ENCODE results near the gene SH2D6.
"Not testable (repeated sequence)": the region's sequence is repeated elsewhere in the genome, so short reads cannot be mapped to it uniquely, and the experiment has no call there.

The SH2D6 gene

DNA sequence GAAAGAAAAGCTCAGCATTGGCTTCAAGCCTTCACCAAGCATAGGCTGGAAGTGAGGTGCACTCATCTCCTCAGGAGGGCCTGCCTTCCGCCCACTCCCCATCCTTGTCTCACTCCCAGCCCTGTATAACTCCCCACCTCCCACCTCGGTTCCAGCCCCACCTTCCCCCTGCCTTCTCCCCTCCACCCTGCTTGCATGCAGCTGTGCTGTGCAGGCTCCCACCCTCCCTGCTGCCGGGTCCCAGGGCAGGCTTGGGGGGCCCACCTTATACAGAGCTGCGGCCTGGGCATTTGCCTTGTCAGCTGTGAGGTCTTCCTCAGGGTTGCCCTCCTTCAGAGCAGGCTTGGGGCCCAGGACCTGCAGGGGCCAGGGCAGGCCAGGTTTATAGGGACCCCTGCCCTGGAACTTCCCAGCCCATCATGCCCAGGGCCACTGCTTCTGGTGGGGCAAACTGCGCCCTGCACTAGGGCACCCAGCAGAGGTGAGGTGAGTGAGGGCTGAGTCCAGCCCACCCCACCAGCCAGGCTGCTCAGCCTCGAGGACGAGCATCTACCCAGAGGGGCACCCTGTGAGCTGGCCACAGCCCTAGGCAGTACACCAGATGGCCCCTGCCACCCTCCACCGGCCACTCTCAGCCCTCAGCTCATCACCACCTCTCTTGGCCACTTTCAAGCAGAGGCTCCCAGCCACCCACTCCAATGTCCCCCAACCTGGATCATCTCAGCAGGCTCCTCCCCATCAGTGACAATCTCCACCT lies 19.9 kb upstream of the SH2D6 start:
- DNase-seq: no peak

DNA sequence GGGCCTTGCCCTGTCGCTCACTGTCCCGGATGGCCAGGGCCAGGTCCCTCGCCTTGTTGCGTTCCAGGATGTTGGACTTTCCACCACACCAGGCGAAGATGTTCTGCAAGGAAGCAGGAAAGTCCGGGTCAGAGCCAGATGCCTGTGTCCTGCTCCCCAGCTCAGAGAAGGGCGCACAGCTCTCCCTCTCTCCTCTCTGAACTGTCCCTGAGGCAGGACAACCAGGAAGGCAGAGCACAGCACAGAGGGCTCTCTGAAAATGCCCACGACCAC lies 19.4 kb upstream of the SH2D6 start:
- DNase-seq: no peak

DNA sequence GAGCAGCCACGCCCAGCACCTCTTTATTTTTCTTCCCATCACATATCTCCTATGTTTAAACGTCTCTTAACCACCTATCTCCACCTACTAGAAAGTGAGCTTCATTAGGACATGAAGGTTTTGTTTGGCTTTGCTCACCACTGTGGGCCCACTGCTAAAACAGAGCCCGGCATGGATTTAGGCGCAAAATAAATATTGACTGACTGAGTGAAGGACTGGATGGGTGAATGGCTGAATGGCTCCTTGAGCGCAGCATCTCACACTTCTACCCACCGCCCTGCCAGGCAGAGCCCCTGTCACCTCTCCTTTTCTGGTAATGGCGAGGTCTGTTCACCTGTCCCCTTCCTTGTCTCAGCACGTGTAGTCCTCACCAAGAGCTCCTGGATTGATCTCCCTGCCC lies 18.5 kb upstream of the SH2D6 start:
- no peak for DNase-seq

DNA sequence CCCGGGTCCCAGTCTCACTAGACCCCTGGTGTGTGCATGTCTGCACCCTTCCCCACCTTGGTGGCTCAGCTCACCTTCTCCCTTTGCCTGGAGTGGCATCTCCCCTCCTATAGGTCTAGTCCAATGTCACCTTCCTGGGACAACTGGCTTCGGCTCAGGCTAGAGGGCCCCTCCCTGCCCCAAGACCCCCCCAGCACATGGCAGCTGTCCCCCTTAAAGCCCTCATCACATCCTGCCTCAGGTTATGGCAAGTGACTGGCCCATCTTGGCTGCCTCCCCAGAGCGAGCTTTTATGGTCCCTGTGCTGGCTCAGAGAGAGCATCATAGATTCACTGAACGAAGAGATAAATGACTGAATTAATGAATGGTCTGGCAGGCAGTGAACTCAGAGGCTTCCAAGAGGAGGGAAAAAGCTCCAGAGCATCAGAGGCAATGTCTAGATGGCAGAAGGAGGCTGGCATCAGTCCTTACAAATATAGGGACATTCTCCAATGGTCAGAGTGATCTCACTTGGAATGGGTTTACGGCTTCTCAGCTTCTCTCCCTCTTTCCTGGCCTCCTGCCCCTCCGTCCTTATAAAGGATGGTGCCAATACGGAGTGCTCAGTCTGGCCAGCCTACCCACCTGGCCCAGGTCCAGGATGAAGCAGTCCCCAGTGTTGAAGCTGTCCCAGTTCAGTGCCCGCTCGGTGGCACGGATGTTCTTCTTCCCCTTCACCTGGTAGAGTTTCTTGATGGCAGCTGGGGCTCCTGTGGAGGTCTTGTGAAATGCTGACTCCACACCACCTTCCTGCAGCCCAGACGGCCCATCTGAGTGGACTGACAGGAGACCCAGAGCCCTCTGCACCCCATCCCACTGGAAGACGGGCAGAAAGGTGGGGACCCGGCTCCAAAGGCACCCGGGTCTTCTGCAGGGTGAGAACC lies 17.7 kb upstream of the SH2D6 start:
- no peak for DNase-seq

DNA sequence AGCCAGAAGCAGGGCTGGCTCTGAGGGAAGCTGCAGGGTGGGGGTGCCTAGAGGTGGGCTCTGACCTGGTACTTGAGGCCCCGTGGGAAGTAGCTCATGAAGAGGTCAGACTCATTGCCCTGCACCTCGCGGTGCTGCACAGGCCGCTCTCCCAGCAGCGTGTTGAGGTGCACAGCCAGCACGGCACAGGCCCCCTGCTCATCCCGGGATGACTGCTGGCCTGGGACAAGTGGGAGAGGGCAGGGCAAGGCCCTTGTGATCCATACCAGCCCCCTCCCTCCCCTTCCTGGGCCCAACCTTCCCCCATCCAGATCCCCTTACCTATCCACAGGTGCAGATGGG lies 17.1 kb upstream of the SH2D6 start:
- DNase-seq: no peak

DNA sequence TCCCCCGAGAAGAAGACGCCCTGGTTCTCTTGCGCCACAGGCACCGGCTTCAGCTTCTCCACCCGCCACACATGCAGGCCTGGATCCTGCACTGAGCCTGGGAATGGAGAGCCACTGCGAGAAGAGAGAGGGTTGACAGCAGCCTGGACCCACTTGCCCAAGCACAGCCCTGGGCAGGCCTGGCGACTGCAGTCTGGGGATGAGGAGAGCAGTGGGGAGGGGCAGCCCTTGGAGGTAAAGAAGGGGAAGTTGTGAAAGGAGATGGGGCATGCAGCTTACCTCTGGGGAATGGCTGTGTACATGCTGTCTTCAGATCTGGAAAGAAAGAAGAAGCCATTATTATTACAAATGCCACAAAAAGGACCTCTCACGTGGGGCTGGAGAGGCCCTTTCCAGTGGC lies 16.7 kb upstream of the SH2D6 start:
- no peak for DNase-seq

DNA sequence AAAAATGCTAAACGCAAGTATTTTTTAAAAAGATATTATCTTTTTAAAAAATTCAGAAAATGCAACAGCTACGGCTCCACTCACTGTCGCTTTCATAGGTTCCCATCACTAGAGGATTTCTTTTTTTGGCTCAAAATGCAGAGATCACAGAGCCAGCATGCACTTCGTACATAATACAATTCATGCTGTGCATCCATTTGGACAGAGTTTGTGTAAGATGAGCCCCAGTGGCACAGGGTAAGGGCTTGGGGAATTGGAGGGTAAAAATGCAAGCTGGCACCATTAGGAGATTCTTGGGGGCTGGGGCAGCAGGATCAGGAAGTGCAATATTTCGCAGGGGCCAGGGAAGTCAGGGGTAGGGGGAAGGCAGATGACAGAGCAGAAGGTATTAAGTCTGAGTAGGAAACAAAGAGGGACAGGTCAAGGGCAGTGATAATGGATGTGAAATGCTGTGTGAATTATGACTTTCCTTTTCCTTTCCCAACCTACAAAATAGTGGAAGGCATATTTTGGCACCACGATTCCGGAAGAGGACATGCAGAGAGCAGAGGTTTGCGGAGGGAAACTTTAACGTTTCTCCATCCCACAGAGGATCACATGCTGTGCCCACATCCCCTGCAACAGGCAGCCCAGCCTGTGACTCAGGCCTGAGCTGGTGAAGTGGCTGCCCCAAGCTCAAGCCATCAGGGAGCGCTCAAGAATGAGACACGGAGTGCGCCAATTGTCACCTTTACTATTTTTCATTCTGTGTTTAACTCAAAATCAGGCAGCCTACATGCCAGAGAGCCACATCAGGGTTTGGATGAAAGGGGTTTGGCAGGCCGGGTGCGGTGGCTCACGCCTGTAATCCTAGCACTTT lies 13.1 kb upstream of the SH2D6 start:
- peak; percentile 75 for DNase-seq

DNA sequence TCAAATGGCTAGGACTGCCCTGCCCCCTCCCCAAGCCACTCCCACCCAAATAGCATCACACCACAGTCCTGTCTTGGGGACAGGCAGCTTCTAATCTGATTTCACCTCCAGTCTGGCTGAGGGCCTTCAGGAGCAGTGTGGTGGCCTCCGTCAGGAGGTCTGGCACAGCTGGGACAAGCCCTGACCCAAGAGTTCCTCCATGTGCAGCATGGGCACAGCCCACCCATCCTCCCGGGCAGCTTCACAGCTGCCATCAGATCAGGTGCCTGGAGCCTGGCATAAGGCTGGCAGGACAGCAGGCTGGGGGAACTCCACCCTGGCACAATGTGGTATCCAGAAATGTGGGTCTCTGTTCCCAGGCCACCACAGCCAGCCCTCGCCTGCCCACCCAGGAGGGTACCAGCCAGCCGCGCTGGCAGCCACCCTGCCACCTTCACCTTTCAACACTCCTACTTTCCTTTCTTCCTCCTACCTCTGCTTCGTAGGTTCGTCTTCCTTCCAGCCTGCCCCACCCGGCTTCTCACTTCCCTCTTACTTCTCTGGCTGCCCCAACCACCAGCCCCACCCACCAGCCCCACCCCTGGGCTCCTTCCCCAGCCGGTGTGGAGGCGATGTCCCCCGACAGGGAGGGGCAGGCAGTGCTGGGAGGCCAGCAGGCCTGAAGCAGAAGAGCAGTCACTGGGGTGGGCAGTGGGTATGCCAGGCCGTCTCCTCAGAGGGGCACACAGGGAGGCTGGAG lies 8.5 kb upstream of the SH2D6 start, which contains the start of gene CAPG:
Gene CAPG, minus strand, starts transcription at position 522 of the 739 bp plus-strand sequence. CDS start 8,221 bp downstream, outside the sequence.
- DNase-seq: peak; percentile 77

DNA sequence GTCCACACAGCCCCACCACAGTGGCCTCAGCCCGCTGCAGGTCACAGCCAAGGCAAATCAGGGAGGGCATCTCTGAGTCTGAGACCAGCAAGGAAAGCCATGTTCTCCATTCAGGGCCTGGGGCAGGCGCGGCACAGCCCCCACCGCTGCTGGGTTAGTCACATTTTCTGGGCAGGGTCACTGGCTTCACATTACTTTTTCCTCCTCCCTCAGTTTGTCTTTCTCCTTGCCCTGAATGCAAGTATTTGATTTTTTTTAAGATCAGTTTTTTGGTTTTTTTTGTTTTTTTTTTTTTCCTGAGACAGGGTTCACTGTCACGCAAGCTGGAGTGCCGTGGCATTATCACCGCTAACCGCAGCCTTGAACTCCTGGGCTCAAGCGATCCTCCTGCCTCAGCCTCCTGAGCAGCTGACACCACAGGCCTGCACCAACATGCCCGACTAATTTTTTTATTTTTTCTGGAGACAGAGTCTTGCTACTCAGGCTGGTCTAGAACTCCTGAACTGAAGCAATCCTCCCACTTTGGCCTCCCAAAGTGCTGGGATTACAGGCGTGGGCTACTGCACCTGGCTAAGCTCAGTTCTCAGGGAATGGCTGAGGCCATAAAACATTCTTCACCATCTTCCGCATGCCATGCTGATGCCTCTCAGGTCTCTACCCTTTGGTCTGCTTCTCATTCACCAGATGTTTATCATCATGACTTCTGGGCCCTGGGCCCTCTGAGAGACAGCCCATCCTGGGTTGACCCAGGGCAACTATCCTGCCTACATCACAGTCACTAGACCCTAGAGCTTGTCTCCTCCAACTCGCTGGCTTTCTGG lies 7.7 kb upstream of the SH2D6 start:
- no peak for DNase-seq

DNA sequence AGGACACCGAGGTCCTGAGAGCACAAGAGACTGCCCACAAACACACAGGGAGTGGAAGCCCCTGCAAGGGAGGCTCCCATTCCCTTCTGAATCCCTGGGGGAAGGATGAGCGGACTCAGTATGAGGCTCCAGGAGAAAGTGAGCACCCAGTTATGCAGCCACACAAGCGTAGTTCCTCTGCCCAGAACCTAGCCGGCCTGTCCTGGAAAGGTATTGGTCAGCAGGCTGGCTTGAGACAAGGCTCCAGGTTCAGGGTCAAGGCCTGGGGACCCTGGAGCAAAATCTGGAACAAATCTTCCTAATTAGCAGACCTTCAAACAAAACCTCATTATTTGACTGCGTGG lies 7.1 kb upstream of the SH2D6 start:
- no peak for DNase-seq

DNA sequence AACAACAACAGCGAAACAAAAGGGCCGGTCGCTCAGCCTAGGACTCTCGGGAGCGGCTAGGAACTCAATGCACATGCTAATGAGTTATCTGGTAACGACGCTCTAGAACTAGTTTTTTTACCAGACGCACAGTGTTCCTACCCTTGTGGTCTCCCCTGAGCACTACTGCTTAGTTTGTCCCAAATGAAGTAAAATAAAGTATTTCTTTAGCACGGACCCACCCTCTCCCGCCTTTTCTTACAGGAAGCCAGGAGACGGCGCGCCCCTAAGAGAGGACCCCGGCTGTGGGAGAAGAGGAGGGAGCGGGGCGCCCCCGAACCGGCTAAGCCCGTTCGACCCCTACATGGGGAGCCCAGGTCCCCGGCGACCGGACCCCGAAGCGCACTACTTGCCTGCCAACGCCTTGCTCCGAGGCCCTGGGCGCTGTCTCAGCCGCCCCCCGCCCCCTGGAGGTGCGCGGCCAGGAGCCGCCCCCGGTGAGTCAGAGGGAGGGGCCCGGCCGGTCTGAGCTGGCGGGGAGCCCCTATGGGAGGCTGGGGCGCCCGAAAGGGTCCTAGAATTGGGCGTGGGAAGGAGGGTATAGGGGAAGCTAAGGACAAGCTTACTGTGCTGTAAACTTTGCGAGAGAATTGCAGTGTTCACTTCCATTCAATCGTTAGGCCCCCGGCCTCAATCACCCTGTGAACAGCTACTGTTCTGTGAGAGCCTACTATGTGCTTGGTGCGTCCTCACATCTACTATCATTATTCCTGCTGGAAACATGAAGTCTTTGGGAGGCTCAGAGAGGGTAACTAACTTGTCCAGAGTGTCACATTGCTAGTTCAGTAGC lies 4.7 kb upstream of the SH2D6 start:
- DNase-seq: peak; percentile 60

DNA sequence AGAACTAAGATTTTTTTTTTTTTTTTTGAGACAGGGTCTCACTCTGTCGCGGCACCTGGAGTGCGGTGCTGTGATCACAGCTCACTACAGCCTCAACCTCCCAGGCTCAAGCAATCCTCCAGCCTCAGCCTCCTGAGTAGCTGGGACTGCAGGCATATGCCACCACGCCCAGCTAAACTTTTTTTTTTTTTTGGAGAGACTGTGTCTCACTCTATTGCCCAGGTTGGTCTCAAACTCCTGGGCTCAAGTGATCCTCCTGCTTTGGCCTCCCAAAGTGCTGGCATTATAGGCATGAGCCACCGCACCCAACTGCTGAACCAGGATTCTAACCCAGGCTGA lies 4.1 kb upstream of the SH2D6 start:
- DNase-seq: not testable (repeated sequence)

DNA sequence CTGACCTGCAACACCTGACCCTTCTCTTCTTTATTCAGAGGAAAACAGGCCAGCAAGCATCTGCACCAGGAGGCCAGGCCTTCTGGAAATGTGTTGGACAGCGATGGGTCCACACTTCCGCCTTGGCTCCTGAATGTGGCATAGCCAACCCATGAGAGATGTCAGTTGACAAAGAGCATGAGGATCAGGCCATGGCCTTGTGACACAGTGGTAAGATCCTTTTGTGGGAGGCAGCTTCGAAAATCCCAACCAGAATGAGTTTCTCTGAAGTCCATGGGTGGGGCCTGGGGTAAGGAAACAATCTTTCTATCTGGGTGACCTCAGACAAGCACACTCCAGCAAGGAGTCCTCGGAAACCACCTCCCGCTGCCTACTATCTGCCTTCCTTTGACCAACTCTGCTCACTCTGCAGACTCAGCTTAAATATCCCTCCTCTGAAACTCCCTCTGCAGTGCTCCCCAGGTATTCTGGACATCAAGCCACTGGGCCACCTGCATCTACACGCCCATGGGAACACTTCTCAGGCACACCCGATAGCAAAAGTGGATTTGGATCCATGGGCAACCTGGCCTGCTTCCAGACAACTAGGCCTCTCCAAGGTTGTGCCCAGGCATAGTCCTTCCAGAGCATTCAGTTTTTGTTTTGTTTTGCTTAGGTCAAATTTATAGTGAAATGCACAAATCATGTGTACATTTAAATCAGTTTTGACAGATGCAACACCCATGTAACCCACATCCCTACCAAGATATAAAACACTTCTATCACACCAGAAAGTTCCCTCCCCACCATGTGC lies 3.6 kb upstream of the SH2D6 start:
- no peak for DNase-seq

DNA sequence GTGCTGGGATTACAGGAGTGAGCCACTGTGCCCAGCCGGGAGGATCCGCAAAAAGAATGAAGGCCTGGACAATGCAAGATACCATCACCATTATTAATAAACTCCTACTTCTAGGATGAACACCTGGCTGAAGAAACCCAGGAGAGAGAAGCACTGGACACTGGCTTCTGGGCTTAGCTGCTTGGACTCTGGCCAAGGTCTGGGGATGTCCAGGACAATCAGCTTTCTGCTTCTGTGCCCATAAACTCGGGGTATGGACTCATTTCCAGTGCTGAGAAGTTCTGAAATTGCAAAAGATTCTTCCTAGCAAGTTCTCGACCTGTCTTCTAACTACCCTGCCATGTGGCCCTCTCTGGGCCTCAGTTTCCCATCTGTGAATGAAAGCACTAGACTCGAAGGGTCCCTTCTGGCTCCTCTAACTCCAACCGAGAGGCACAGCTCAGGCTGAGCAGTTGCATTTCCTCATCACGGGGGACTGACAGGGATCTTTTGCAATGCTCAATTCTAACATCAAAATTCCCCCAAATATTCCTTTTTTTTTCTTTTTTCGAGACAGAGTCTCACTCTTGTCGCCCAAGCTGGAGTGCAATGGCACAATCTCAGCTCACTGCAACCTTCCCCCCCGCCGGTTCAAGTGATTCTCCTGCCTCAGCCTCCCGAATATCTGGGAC lies 2.4 kb upstream of the SH2D6 start:
- DNase-seq: no peak

DNA sequence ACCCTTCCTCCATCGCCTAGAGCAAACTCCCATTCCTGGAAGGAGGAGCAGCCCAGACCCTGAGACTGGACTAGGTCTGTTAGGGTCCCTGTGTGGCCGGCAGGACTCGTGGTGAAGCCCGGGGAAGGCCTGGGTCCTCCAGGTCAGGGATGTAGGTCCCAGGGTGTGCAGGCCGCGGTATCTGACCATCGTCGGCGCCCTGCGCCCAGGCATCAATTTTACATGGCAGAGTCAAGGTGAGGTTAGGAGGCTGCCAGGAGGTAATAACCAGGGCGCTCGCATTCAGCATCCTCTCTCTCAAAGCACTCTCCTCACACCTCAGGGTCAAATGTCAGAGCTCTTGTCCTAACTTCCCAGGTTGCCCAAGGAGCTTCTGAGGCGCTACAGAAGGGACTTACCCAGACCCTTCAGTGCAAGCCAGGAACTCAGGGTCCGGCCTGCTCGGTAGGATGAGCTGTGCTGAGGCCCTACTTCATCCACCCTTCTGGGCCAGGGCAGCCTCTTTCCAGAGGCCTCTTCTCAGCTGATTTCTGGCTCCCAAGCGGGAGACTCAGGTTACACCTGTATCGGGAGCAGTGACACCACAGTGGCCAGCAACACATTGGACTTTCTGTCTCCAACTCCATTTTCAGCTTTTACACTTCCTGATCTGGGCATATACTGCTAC lies 628 bp downstream of the SH2D6 start:
- no peak for DNase-seq

DNA sequence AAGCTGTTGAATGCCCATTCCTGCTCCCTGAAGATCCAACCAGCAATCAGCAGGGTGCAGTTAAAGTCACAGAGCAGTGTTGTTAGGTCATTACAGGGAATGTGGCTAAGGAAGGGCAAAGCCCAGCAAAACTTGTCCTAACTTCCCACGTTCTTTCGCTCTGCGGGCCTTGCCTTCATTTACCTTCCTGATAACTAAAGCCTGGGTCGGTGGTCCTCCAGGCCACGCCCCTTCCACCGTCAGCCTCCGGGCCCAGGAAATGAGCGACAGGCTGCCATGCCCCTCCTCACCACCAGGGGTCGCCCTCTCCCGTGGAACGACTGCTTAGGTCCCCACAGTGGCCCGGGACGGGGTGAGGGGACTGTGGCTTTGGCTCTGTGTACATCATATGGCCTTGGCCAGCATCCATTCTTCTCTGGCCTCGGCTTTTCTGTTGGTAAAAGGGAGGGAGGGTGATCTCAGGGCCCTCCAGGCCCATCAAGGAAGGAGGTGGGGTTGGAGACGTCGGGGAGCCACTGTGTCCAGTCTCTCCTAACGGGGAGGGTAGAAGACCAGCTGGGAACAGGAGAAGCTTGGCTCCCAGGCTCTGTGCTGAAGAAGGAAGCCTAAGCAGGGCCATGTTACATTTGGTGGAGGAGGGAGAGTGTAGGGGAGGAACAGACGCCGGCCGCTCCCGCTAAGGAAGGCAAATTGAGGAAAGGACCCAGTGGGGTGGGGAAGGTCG lies 2.2 kb downstream of the SH2D6 start:
- DNase-seq: peak; percentile 86

DNA sequence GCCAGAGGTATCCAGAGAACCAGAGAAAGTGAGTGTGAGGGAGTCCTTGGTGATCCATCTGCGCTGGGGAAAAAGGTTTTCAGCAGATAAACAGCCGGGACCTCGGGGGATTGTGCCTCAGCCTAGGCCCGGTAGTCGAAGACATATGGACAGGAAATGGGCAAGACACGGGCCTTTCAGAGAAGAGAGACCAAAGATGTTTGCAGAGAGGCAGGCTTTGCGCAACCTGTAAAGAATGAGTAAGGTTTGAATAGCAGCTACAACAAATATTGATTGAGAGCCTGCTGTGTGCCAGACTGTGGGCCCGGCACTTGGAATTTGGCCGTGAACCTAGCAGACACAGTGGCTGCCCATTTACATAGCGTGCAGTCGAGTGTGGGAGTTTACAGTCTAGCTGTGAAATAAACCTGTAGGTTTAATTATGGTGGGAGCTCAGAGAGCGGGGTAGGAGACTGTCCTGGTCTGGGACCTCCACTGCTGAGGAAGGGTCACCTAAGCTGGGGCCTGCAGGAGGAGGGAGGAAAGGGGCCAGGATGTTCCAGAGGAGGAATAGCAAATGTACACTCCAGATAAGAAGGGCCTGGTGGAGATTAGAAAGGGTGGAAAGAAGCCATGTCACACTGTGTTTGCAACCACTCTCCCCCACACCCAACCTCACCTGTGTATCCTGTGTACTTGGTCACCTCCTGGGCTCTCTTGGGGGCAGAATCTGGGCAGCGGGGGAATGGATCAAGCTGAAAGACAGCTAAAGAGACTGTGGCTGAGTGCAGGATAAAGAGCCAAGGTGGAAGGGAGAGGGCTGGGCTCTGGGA lies 3.0 kb downstream of the SH2D6 start:
- no peak for DNase-seq

DNA sequence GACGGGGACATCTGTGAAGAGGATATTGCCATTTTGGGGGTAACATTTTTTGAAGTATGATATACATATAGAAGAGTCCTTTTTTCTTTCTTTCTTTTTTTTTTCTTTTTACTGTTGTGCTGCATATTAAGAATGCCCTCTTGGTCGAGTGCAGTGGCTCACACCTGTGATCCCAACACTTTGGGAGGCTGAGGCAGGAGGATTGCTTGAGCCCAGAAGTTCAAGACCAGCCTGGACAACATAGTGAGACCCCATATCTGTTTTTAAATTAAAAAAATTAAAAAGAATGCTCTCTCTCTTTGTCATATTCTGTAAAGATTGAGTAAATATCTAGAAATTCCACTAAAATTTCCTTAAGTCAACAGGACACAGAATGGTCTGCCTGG lies 3.6 kb downstream of the SH2D6 start:
- no peak for DNase-seq
